Ovary (tissue), 9 donors: ENCODE data around the gene TMC6. TPM values are rescaled to one million over a fixed set of nuclear protein-coding genes. Genes with fewer than 3 reads are reported as not detected.

Experiments
- DNase-seq, 5 donors: peaks; one replicate each; pipeline ENCODE4 v3.0.0-alpha.2; 2019 to 2020
- H3K27ac ChIP-seq, 2 donors: fragments of 200-600 bp; one replicate each; pipeline versions ENCODE4 v1.5.1 to v1.8.0; 2019 to 2022
- H3K27me3 ChIP-seq: fragments of 200-600 bp; one replicate; pipeline ENCODE4 v1.8.0; 2022
- H3K36me3 ChIP-seq: fragments of 200-600 bp; sonication (generic); one replicate; pipeline ENCODE4 v1.5.1; 2019
- H3K4me1 ChIP-seq: one replicate; pipeline ENCODE4 v1.8.1; 2013; ENCODE audit warnings: mild to moderate bottlenecking, moderate library complexity; ENCODE audit not compliant: insufficient read depth
- H3K4me3 ChIP-seq: fragments of 200-600 bp; sonication (generic); one replicate; pipeline ENCODE4 v1.5.1; 2017
- H3K9me3 ChIP-seq, 2 donors: fragments of 200-600 bp in 1 of 2; sonication (generic) in 1 of 2; one replicate each; pipeline versions ENCODE4 v1.5.1 to v1.8.1; 2013 to 2019; ENCODE audit warnings: mild to moderate bottlenecking in 1 of 2, moderate library complexity in 1 of 2
- EP300 ChIP-seq: sonication (generic); formaldehyde crosslinking; IDR thresholded peaks from one replicate; pipeline ENCODE4 v1.6.1; 2017; ENCODE audit warnings: antibody characterized with exemption
- POLR2A ChIP-seq: fragments of 450-650 bp; IDR thresholded peaks from one replicate; pipeline ENCODE4 v1.6.1; 2017; ENCODE audit warnings: antibody characterized with exemption, mild to moderate bottlenecking, moderate library complexity
- WGBS, 3 donors: extraction: QIAGEN DNeasy Blood & Tissue Kit in 1 of 3; methylation state at CpG; one replicate each; pipeline versions ENCODE4 v1.1.5 to v1.1.7; 2013 to 2017; 5-methylcytosine and 5-hydroxymethylcytosine counted together
- intact Hi-C, 4 donors: fragments of 100-400 bp; cut with DNase I; formaldehyde crosslinking; loops; one replicate each; pipeline versions ENCODE4 v1.11.0 to v1.15.1; 2022 to 2023
- polyA plus RNA-seq, 2 donors: library from polyadenylated mRNA; stranded (reverse); fragments of 200-250 nt in 1 of 2; fragments of 350-450 nt in 1 of 2; fragmentation: Illumina TruSeq in 1 of 2; extraction: RNeasy Lipid Tissue Mini Kit (QIAGEN cat#74804) in 1 of 2; gene quantifications; one replicate each; pipeline ENCODE4 v1.2.3, GENCODE V29; 2013 to 2014
- total RNA-seq, 7 donors: library from RNA; depleted of rRNA in 2 of 7; stranded (reverse); fragments of >200 nt in 2 of 7; fragmentation: NEBNext Ultra II Directional in 3 of 7; extraction: Animal tissue kit (Norgen Biotek cat#: 25700) in 3 of 7; gene quantifications; one replicate each; pipeline versions ENCODE4 v1.1.0 to v1.2.4, GENCODE V29; 2016 to 2023
- TF ChIP-seq, protein P1 (sequence below), 3 donors: fragments of 450-650 bp in 2 of 3; fragments of 200-600 bp in 1 of 3; IDR thresholded peaks; one replicate each; pipeline versions ENCODE4 v1.5.1 to v1.8.0; 2016 to 2022; ENCODE audit warnings: antibody characterized with exemption in 3 of 3, mild to moderate bottlenecking in 1 of 3
- donor health status: DM: no; HTN: no; CAD: no; lungs with moderate emphysema.
- donor health status: DM: no; HTN: no; CAD: no.
- donor health status: Bipolar disorder and iron deficiency.
- donor health status: DM: yes; HTN: yes; CAD: no.
- donor health status: DM: no; HTN: no; CAD: no.
- donor health status: DM: yes; HTN: yes; CAD: no.

The TMC6 gene
- total and polyA plus RNA-seq, 9 donors = 1.2 to 26.8 (median 8.3) TPM

DNA sequence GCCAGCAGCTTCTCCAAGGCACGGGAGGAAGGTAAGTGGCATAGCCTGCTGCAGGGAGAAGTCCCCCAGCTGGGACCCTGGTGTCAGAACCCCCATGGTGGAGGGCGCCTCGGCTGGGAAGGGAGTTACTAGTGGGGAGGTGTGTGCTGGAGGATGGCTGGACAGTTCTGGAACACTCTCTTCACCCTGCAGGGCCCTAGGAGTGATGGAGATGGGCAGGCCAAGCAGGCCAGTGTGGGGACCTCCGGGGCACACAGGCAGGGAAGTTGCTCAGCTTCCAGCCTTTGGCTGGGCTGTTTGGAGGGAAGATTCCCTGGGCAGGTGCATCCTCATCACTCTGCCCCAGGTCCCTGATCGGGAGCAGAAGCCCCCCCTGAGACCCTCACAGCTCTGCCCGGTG, 18.3 kb upstream of the TMC6 start:
- no peak for DNase-seq
- TF ChIP-seq, protein P1, sequence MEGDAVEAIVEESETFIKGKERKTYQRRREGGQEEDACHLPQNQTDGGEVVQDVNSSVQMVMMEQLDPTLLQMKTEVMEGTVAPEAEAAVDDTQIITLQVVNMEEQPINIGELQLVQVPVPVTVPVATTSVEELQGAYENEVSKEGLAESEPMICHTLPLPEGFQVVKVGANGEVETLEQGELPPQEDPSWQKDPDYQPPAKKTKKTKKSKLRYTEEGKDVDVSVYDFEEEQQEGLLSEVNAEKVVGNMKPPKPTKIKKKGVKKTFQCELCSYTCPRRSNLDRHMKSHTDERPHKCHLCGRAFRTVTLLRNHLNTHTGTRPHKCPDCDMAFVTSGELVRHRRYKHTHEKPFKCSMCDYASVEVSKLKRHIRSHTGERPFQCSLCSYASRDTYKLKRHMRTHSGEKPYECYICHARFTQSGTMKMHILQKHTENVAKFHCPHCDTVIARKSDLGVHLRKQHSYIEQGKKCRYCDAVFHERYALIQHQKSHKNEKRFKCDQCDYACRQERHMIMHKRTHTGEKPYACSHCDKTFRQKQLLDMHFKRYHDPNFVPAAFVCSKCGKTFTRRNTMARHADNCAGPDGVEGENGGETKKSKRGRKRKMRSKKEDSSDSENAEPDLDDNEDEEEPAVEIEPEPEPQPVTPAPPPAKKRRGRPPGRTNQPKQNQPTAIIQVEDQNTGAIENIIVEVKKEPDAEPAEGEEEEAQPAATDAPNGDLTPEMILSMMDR (IDR thresholded peaks at IDR 0.05) = no peak
- TF ChIP-seq EP300 (no peak), POLR2A (no peak)
- 80 to 83% (median 81%) methylated on average over 6 of the region's 6 CpGs for WGBS, 3 donors

DNA sequence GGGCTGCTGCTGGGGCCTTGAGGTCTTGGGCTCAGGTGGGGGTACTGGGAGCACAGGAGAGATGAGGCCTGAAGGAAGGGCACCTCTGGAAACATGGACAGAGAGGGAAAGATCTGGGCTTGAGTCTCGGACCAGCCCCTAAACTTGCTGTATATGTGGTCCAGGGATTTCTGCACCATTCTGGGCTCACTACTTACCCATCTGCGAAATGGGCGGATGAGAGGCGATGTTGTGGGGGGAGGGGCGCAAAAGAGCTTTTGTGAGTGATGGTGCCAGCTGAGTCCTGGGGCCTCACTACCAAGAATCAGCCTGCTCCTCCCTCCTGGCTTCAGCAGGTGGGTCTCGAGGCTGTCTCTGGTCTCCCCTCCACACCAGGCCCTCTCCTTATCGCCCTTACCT, 17.9 kb upstream of the TMC6 start:
- 91 to 99% (median 97%) methylated on average over 7 of the region's 7 CpGs for WGBS, 3 donors

More for the DNA sequence above, 18.3 kb upstream of the TMC6 start:
- no peaks in the 10 kb centered on the region for H3K27me3 ChIP-seq
- intact Hi-C loops = no loop called here
- H3K27ac ChIP-seq = no peak overlapping the region
- H3K36me3 ChIP-seq = no peaks in the 10 kb centered on the region
- H3K4me3 ChIP-seq = no peak overlapping the region
- peaks cover 21% of the 10 kb centered on the region for H3K4me1 ChIP-seq
- H3K9me3 ChIP-seq = no peaks in the 10 kb centered on the region

DNA sequence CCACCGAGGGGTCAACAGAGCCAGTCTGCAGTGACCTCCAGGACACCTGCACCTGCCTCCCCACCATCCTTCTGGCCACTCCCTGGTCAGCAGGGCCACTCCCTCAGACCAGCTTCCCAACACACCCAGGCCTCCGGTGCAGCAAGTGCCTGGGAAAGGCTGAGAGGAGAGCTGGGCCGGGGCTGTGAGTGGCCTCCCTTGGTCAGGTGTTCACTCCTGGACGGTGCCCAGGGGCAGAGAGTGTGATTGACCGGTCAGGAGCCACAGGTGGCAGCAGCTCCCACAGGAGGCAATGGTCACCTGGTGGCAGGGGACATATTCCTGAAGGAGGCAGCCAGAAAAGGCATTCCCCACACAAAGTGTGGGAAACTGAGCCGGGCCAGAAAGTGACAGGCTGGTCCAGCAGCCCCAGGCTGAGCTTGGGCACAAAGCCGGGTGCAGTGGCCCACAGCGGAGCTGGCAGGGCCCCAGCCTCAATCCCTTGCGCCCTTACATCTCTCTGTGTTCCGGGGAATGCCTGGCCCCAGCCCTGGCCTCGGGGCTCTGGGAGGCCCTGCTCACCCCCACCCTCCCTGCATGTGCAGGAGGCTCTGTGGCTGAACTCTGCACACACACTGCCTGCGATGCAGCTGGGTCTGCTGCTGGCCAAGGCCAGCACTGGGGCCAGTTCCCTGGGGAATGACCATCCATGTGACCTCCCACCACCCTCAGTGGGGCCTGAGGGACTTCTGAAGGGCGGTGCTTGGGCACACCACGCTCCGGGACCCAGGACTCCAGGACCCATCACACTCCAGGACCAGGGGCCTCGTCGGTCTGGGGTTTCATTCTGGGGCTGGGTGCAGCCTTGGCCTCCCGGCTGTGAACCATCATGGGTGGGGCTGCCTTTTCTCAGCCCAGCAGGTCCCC, 16.4 kb upstream of the TMC6 start:
- Histone ChIP-seq H3K36me3 (no peaks in the 10 kb centered on the region), H3K4me1 (peaks cover 21% of the 10 kb centered on the region), H3K27ac (peak overlapping the region; percentile 40 to 52), H3K9me3 (no peaks in the 10 kb centered on the region), H3K27me3 (no peaks in the 10 kb centered on the region), H3K4me3 (no peak overlapping the region)
- WGBS, 3 donors = 22 to 45% (median 27%) methylated on average over 18 of the region's 18 CpGs
- DNase-seq = peak; percentile 56 to 87 (median 80)
- no peak for TF ChIP-seq POLR2A
- TF ChIP-seq, protein P1 (IDR thresholded peaks at IDR 0.05) = no peak
- TF ChIP-seq EP300 = no peak
- intact Hi-C loops = no loop called here

More for the DNA sequence above, 17.9 kb upstream of the TMC6 start:
- Histone ChIP-seq H3K4me3 (no peak overlapping the region), H3K27ac (peak overlapping the region in 1 of 2 donors; percentile 52), H3K4me1 (peaks cover 21% of the 10 kb centered on the region), H3K36me3 (no peaks in the 10 kb centered on the region), H3K9me3 (no peaks in the 10 kb centered on the region), H3K27me3 (no peaks in the 10 kb centered on the region)
- no peak for TF ChIP-seq POLR2A
- no peak for TF ChIP-seq EP300
- TF ChIP-seq, protein P1 (IDR thresholded peaks at IDR 0.05) = no peak
- peak in 1 of 5 donors; percentile 26 for DNase-seq
- intact Hi-C loops = no loop called here

GRCh38 chr17:78144147-78144719, 15.7 kb upstream of the TMC6 start:
- DNase-seq = peak; percentile 86 to 96 (median 92)
- TF ChIP-seq, protein P1 (IDR thresholded peaks at IDR 0.05) = peak in 1 of 3 donors; percentile 25
- no peak for TF ChIP-seq POLR2A
- intact Hi-C loops = no loop called here

More at GRCh38 chr17:78144147-78144719, 15.7 kb upstream of the TMC6 start:
- Histone ChIP-seq H3K36me3 (no peaks in the 10 kb centered on the region), H3K27ac (peak overlapping the region in 1 of 2 donors; percentile 52), H3K4me1 (peaks cover 21% of the 10 kb centered on the region), H3K9me3 (no peaks in the 10 kb centered on the region), H3K4me3 (no peak overlapping the region), H3K27me3 (no peaks in the 10 kb centered on the region)
- WGBS, 3 donors = 22 to 23% (median 23%) methylated on average over 11 of the region's 11 CpGs
